Neural crest cell (in vitro differentiated cells): ENCODE results near the gene THNSL1. TPM values are rescaled to one million over a fixed set of nuclear protein-coding genes. Genes with fewer than 3 reads are reported as not detected.

ENCODE experiments used
- DNase-seq: peaks from one replicate; pipeline ENCODE4 v3.0.0; 2021; ENCODE audit warnings: low read depth, mixed read lengths, low spot score
- H3K27ac Mint-ChIP-seq: one replicate; pipeline ENCODE4 v1.8.0; 2021; ENCODE audit warnings: mild to moderate bottlenecking, mixed read lengths; ENCODE audit not compliant: unreplicated experiment
- H3K27me3 Mint-ChIP-seq: 2 replicates; pipeline ENCODE4 v1.8.0; 2021; ENCODE audit warnings: low read depth, mild to moderate bottlenecking, mixed read lengths
- H3K36me3 Mint-ChIP-seq: 2 replicates; pipeline ENCODE4 v1.8.0; 2021; ENCODE audit warnings: low read depth, mild to moderate bottlenecking, mixed read lengths
- H3K4me1 Mint-ChIP-seq: 2 replicates; pipeline ENCODE4 v1.8.0; 2021; ENCODE audit warnings: mixed read lengths
- H3K4me3 Mint-ChIP-seq: one replicate; pipeline ENCODE4 v1.8.0; 2021; ENCODE audit warnings: mild to moderate bottlenecking, mixed read lengths
- H3K9me3 Mint-ChIP-seq: 2 replicates; pipeline ENCODE4 v1.8.0; 2021; ENCODE audit warnings: mixed read lengths
- CTCF ChIP-seq: fragments of 200-600 bp; sonication (generic); conservative IDR thresholded peaks from 2 replicates; pipeline ENCODE4 v1.5.0; 2021; ENCODE audit warnings: antibody characterized with exemption, mild to moderate bottlenecking
- total RNA-seq: library from RNA; stranded (reverse); gene quantifications from 2 replicates; pipeline ENCODE4 v1.2.1, GENCODE V29; 2021

The THNSL1 gene
- total RNA-seq, 1 donor from 2014 or later: 6.3 TPM

GRCh38 chr10:24983130-24983529 lies 33.3 kb upstream of the THNSL1 start:
- H3K9me3 Mint-ChIP-seq: peaks cover 3% of the 10 kb centered on the region
- peaks cover 4% of the 10 kb centered on the region for H3K4me1 Mint-ChIP-seq
- TF ChIP-seq CTCF: no peak
- H3K4me3 Mint-ChIP-seq: no peak overlapping the region
- no peaks in the 10 kb centered on the region for H3K27me3 Mint-ChIP-seq
- no peak for DNase-seq
- H3K27ac Mint-ChIP-seq: no peak overlapping the region
- peaks cover 3% of the 10 kb centered on the region for H3K36me3 Mint-ChIP-seq

- TF ChIP-seq CTCF: no peak
- Mint-ChIP-seq H3K9me3 (peaks cover 3% of the 10 kb centered on the region), H3K36me3 (peaks cover 3% of the 10 kb centered on the region), H3K27ac (no peak overlapping the region), H3K27me3 (no peaks in the 10 kb centered on the region), H3K4me3 (no peak overlapping the region), H3K4me1 (peaks cover 8% of the 10 kb centered on the region)
- no peak for DNase-seq
Measured at GRCh38 chr10:24983946-24984345, 32.5 kb upstream of the THNSL1 start.

GRCh38 chr10:24984906-24985305 lies 31.5 kb upstream of the THNSL1 start:
- Mint-ChIP-seq H3K4me1 (peaks cover 8% of the 10 kb centered on the region), H3K27me3 (no peaks in the 10 kb centered on the region), H3K27ac (no peak overlapping the region), H3K4me3 (no peak overlapping the region), H3K36me3 (peaks cover 3% of the 10 kb centered on the region), H3K9me3 (peaks cover 3% of the 10 kb centered on the region)
- DNase-seq: no peak
- no peak for TF ChIP-seq CTCF

- no peak for DNase-seq
- Mint-ChIP-seq H3K4me3 (no peak overlapping the region), H3K4me1 (peaks cover 4% of the 10 kb centered on the region), H3K27ac (no peak overlapping the region), H3K36me3 (no peaks in the 10 kb centered on the region), H3K9me3 (no peaks in the 10 kb centered on the region), H3K27me3 (no peaks in the 10 kb centered on the region)
- TF ChIP-seq CTCF: no peak
Measured at GRCh38 chr10:24988831-24989640, 27.4 kb upstream of the THNSL1 start.

- no peaks in the 10 kb centered on the region for H3K27me3 Mint-ChIP-seq
- no peak for TF ChIP-seq CTCF
- no peak overlapping the region for H3K27ac Mint-ChIP-seq
- H3K36me3 Mint-ChIP-seq: no peaks in the 10 kb centered on the region
- no peak for DNase-seq
- H3K4me1 Mint-ChIP-seq: peaks cover 4% of the 10 kb centered on the region
- no peak overlapping the region for H3K4me3 Mint-ChIP-seq
- H3K9me3 Mint-ChIP-seq: no peaks in the 10 kb centered on the region
Measured at GRCh38 chr10:24989867-24990266, 26.5 kb upstream of the THNSL1 start.
